Thyroid gland (tissue), 4 donors: Measurements from ENCODE around the gene GKN2. TPM values are rescaled to one million over a fixed set of nuclear protein-coding genes. Genes with fewer than 3 reads are reported as not detected.

Experiments
- DNase-seq, 2 donors: peaks; one replicate each; pipeline ENCODE4 v3.0.0-alpha.2; 2019
- H3K27ac ChIP-seq, 3 donors: fragments of 200-600 bp; sonication (generic); 1 replicate in 2 of 3; 2 replicates in 1 of 3; pipeline ENCODE4 v1.5.1; 2016 to 2019; ENCODE audit warnings: mild to moderate bottlenecking in 1 of 3, moderate library complexity in 1 of 3
- H3K27me3 ChIP-seq: fragments of 200-600 bp; sonication (generic); one replicate; pipeline ENCODE4 v1.5.1; 2019
- H3K36me3 ChIP-seq, 2 donors: fragments of 200-600 bp; sonication (generic); one replicate each; pipeline ENCODE4 v1.5.1; 2016 to 2019
- H3K4me1 ChIP-seq, 2 donors: fragments of 200-600 bp; sonication (generic); one replicate each; pipeline ENCODE4 v1.5.1; 2017 to 2019
- H3K4me3 ChIP-seq, 3 donors: fragments of 200-600 bp; sonication (generic); replicated peaks in 1 of 3; 1 replicate in 2 of 3; 2 replicates in 1 of 3; pipeline ENCODE4 v1.5.1; 2016; ENCODE audit warnings: mild to moderate bottlenecking in 1 of 3
- H3K9me3 ChIP-seq: fragments of 200-600 bp; sonication (generic); one replicate; pipeline ENCODE4 v1.5.1; 2017
- CTCF ChIP-seq, 6 experiments: fragments of 200-600 bp in 3 of 6; fragments of 450-650 bp in 3 of 6; sonication (generic) in 3 of 6; IDR thresholded peaks; one replicate each; pipeline ENCODE4 v1.5.1; 2016 to 2019; ENCODE audit warnings: antibody characterized with exemption in 6 of 6, mild to moderate bottlenecking in 2 of 6, inconsistent platforms in 1 of 6, moderate library complexity in 1 of 6
- POLR2A ChIP-seq, 2 donors: fragments of 450-650 bp; IDR thresholded peaks; one replicate each; pipeline ENCODE4 v1.6.1; 2017; ENCODE audit warnings: antibody characterized with exemption in 2 of 2, mild to moderate bottlenecking in 2 of 2, moderate library complexity in 1 of 2
- WGBS, 2 donors: methylation state at CpG; one replicate each; pipeline ENCODE4 v1.1.5; 2017; 5-methylcytosine and 5-hydroxymethylcytosine counted together
- intact Hi-C: fragments of 100-400 bp; cut with DNase I; formaldehyde crosslinking; loops from one replicate; pipeline ENCODE4 v1.15.1; 2023
- total RNA-seq, 4 donors: library from RNA; depleted of rRNA; stranded (reverse); fragments of >200 nt; gene quantifications; one replicate each; pipeline ENCODE4 v1.2.3, GENCODE V29; 2016

GKN2 gene
- total RNA-seq, 4 donors from 2014 or later: not detected

GRCh38 chr2:68946117-68946516 is 6.6 kb downstream of the GKN2 start:
- no peak overlapping the region for H3K4me3 ChIP-seq
- no peaks in the 10 kb centered on the region for H3K27me3 ChIP-seq
- no peak for DNase-seq
- peaks cover 18 to 22% of the 10 kb centered on the region in 2 donors for H3K4me1 ChIP-seq
- TF ChIP-seq CTCF (IDR thresholded peaks at IDR 0.05): no peak
- TF ChIP-seq POLR2A (IDR thresholded peaks at IDR 0.05): no peak
- no peaks in the 10 kb centered on the region for H3K36me3 ChIP-seq
- no peaks in the 10 kb centered on the region for H3K9me3 ChIP-seq
- no peak overlapping the region for H3K27ac ChIP-seq
- 77% methylated on average over 3 of the region's 3 CpGs for WGBS, 2 donors
- intact Hi-C loops: no loop called here

- Histone ChIP-seq H3K27me3 (no peaks in the 10 kb centered on the region), H3K4me1 (peaks cover 18 to 22% of the 10 kb centered on the region in 2 donors), H3K27ac (peak overlapping the region; percentile 60 to 87 (median 70)), H3K36me3 (no peaks in the 10 kb centered on the region), H3K4me3 (no peak overlapping the region), H3K9me3 (no peaks in the 10 kb centered on the region)
- 17 to 28% methylated on average over 17 to 26 of the region's 27 CpGs for WGBS, 2 donors
- peak; percentile 87 to 93 for DNase-seq
- intact Hi-C loops: no loop called here
- TF ChIP-seq POLR2A (IDR thresholded peaks at IDR 0.05): no peak
- TF ChIP-seq CTCF (IDR thresholded peaks at IDR 0.05): peak; percentile 71 to 89 (median 82)
Measured at GRCh38 chr2:68943581-68944568, 8.8 kb downstream of the GKN2 start.

GRCh38 chr2:68942827-68943226 is 9.9 kb downstream of the GKN2 start:
- DNase-seq: no peak
- H3K4me3 ChIP-seq: no peak overlapping the region
- H3K27me3 ChIP-seq: no peaks in the 10 kb centered on the region
- intact Hi-C loops: no loop called here
- H3K4me1 ChIP-seq: peaks cover 18 to 22% of the 10 kb centered on the region in 2 donors
- H3K36me3 ChIP-seq: no peaks in the 10 kb centered on the region
- TF ChIP-seq CTCF (IDR thresholded peaks at IDR 0.05): no peak
- TF ChIP-seq POLR2A (IDR thresholded peaks at IDR 0.05): no peak
- peak overlapping the region; percentile 60 to 87 (median 70) for H3K27ac ChIP-seq
- no peaks in the 10 kb centered on the region for H3K9me3 ChIP-seq

GRCh38 chr2:68940369-68940768 is 12.3 kb downstream of the GKN2 start:
- no peaks in the 10 kb centered on the region for H3K9me3 ChIP-seq
- no peak for DNase-seq
- peaks cover 18 to 22% of the 10 kb centered on the region in 2 donors for H3K4me1 ChIP-seq
- no peak overlapping the region for H3K4me3 ChIP-seq
- intact Hi-C loops: no loop called here
- H3K27me3 ChIP-seq: no peaks in the 10 kb centered on the region
- no peaks in the 10 kb centered on the region for H3K36me3 ChIP-seq
- WGBS, 2 donors: 96 to 97% methylated on average over 1 of the region's 1 CpG
- no peak overlapping the region for H3K27ac ChIP-seq
- TF ChIP-seq POLR2A (IDR thresholded peaks at IDR 0.05) (no peak), CTCF (IDR thresholded peaks at IDR 0.05) (no peak)

- intact Hi-C loops: no loop called here
- H3K4me1 ChIP-seq: peaks cover 18 to 22% of the 10 kb centered on the region in 2 donors
- TF ChIP-seq POLR2A (IDR thresholded peaks at IDR 0.05): no peak
- TF ChIP-seq CTCF (IDR thresholded peaks at IDR 0.05): no peak
- DNase-seq: no peak
- no peak overlapping the region for H3K27ac ChIP-seq
- H3K27me3 ChIP-seq: no peaks in the 10 kb centered on the region
- no peak overlapping the region for H3K4me3 ChIP-seq
- no peaks in the 10 kb centered on the region for H3K9me3 ChIP-seq
- WGBS, 2 donors: 100% methylated on average over 1 of the region's 1 CpG
- no peaks in the 10 kb centered on the region for H3K36me3 ChIP-seq
Measured at GRCh38 chr2:68939962-68940361, 12.7 kb downstream of the GKN2 start.
